HG02759 (cell line): ENCODE data around the gene GPR31.
"Not testable (repeated sequence)": the region's sequence is repeated elsewhere in the genome, so short reads cannot be mapped to it uniquely, and the experiment has no call there.

Experiments used
- ATAC-seq: cut with Tn5 transposase; IDR thresholded peaks from one replicate; pipeline ENCODE4 v1.9.1; 2021; ENCODE audit warnings: mild to moderate bottlenecking, moderate library complexity; ENCODE audit not compliant: unreplicated experiment

Gene GPR31

GRCh38 chr6:167167699-167168098 lies 9.9 kb upstream of the GPR31 start:
- ATAC-seq = not testable (repeated sequence)

GRCh38 chr6:167165858-167166471 lies 8.2 kb upstream of the GPR31 start:
- no peak for ATAC-seq

GRCh38 chr6:167164261-167164660 lies 6.5 kb upstream of the GPR31 start:
- ATAC-seq = no peak

GRCh38 chr6:167163476-167164011 lies 5.8 kb upstream of the GPR31 start:
- ATAC-seq = no peak

GRCh38 chr6:167162591-167162990 lies 4.8 kb upstream of the GPR31 start:
- no peak for ATAC-seq

- no peak for ATAC-seq
These were observed 4.2 kb upstream of the GPR31 start for GRCh38 chr6:167161851-167162467.

GRCh38 chr6:167157414-167157813 lies 366 bp downstream of the GPR31 start:
- no peak for ATAC-seq

- ATAC-seq = no peak
These were observed 2.9 kb downstream of the GPR31 start for GRCh38 chr6:167154895-167155294.

- ATAC-seq = no peak
These were observed 3.5 kb downstream of the GPR31 start for GRCh38 chr6:167154291-167154690.

GRCh38 chr6:167153521-167153959 lies 4.2 kb downstream of the GPR31 start:
- ATAC-seq = peak; percentile 67

GRCh38 chr6:167152862-167153261 lies 4.9 kb downstream of the GPR31 start:
- peak; percentile 57 for ATAC-seq

- no peak for ATAC-seq
These were observed 6.1 kb downstream of the GPR31 start for GRCh38 chr6:167151648-167152047.

GRCh38 chr6:167150941-167151549 lies 6.7 kb downstream of the GPR31 start:
- peak; percentile 54 for ATAC-seq

- no peak for ATAC-seq
These were observed 8.8 kb downstream of the GPR31 start for GRCh38 chr6:167148997-167149396.

GRCh38 chr6:167148021-167148420 lies 9.8 kb downstream of the GPR31 start:
- no peak for ATAC-seq

GRCh38 chr6:167146977-167147376 lies 10.8 kb downstream of the GPR31 start:
- no peak for ATAC-seq

- ATAC-seq = no peak
These were observed 11.6 kb downstream of the GPR31 start for GRCh38 chr6:167146135-167146534.

GRCh38 chr6:167145461-167145860 lies 12.3 kb downstream of the GPR31 start:
- no peak for ATAC-seq

GRCh38 chr6:167143041-167143440 lies 14.7 kb downstream of the GPR31 start:
- ATAC-seq = no peak

GRCh38 chr6:167142433-167142761 lies 15.4 kb downstream of the GPR31 start:
- no peak for ATAC-seq

- ATAC-seq = peak; percentile 70
These were observed 15.9 kb downstream of the GPR31 start for GRCh38 chr6:167141667-167142432.
